GDM1 (cell line): Measurements from ENCODE around the gene RBM28.
"Not testable (repeated sequence)": the region's sequence is repeated elsewhere in the genome, so short reads cannot be mapped to it uniquely, and the experiment has no call there.

Experiments
- DNase-seq: peaks from one replicate; lab custom pipeline; 2025; lab: John Stamatoyannopoulos, UW

RBM28 gene

GRCh38 chr7:128350708-128351295 lies 7.1 kb upstream of the RBM28 start:
- DNase-seq = no peak

- no peak for DNase-seq
Observed at GRCh38 chr7:128349466-128349825, 5.7 kb upstream of the RBM28 start.

GRCh38 chr7:128347647-128348097 lies 4.0 kb upstream of the RBM28 start:
- no peak for DNase-seq

DNA sequence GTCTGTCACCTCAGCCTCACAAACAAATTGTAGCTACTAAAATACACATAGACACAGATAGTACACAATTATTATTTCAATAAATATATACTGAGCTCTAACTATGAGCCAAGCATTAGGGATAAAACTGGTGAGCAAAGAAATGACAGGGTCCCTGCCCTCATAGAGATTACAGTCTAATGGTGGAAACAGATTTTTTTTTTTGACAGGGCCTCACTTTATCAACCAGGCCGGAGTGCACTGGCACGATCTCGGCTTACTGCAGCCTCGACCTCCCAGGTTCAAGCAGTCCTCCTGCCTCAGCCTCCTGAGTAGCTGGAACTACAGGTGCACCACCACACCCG lies 695 bp upstream of the RBM28 start:
- DNase-seq = no peak

DNA sequence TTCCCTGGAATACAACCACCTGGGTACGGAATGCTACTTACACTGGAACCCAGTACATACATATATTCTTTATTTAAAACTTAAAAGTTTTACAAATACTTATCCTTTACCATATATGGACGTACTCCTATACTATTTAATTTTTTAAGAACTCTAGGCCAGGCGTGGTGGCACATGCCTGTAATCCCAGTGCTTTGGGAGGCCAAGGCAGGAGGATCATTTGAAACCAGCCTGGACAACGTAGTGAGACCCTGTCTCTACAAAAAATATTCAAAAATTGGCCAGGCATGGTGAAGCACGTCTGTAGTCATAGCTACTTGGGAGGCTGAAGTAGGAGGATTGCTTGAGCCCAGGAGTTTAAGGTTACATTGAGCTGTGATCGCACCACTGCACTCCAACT lies 2.0 kb downstream of the RBM28 start:
- DNase-seq = no peak

- no peak for DNase-seq
Observed at GRCh38 chr7:128335730-128336129, 8.0 kb downstream of the RBM28 start.

DNA sequence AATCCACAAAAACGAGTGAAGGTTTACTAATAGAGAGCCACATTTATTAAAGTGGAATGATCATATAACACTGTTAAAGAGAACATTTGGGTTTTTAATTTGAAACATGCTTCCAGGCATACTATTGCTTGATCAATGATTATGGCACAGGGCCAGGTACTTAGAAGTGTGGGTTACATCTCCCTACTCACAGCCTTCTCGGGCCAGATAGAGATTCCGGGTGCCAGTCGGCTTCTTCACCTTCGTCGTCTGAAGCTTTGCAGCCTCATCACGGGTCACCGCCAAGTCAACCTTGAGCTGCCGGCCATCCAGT lies 19.4 kb downstream of the RBM28 start:
- DNase-seq = no peak

DNA sequence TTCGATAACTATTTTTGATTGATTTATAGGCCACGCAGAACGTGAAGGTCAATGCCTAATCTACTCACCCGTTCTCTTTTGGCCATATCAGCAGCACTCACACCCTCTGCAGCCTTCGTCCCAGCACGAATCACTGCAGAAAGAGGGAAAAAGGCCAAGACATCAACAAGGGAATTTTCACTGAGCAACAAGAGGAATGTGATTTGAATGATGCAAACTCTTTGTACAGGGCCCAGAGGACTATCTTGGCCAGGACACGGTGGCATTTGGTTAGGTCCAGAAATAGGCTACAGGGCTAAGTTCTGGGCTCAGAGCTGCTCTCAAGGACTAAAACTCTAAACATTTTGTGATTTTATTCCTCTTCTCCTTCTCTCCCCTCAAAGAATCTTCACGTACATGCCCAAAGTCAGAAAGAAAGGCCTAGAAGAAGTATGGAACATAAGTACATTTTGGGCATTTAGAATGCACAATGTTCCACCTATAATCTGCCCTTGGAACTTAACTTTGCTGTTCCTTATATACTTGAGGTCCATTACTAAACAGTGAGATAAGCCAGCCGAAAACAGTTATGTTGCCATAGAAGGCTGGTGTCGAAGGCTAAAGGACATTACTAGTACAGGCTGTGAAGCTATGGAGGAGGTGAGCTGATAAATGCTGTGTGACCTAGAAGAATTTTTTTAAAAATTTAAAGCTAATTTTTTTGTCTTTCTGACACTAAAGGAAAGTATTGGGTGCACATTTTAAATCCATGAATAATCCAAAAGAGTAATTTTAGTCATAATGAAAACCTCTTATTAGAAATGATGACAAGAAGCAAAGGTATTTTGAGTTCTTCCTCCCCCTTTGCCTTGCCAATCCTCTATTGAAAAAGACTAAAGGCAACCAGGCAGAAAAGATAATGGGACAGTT lies 20.0 kb downstream of the RBM28 start:
- no peak for DNase-seq

DNA sequence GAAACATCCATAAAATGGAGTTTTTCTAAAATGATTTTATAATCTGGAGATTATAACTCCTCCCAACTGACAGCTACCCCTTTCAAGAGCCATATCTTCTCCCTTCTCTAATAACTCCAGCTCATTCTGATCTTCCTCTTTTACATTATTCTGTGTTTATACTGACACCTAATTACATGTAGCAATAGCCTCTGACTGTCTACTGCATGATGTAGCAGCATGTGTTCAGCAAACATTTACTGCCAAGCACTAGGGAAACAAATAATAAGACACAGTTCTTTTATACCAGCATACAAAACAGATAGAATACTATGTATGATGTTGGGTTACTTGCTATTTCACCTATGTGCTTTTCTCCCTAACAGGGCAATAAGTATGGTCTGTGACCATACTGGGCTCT lies 20.7 kb downstream of the RBM28 start:
- DNase-seq = no peak

DNA sequence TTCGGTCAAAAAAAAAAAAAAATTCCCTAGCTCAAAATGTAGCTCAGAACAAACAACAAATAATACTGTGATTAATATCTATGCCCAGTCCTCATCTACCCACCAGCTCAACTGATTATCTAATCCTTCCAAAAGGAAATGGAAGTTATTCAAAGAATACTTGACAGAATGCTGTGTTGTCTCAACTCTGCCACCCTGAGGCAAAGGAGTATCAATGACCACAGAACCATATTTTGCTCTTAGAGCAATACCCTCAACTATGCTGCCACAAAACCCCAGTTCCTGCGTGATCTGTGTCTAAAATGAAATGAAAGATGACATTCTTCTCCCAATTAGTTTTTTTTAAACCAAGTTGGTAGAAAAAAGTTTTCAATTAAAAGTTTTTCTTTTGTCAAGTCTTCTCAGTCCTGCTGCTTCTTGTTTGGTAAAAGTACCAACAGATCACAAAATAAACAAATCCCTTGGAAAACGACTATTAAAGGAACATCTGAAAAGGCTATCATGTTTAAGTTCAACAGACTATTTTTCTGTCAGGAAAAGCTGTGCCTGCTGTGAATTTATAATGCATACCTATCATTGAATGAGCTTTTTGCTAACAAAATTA lies 21.6 kb downstream of the RBM28 start:
- peak; percentile 64 for DNase-seq

GRCh38 chr7:128321044-128321422 lies 22.7 kb downstream of the RBM28 start:
- DNase-seq = no peak

GRCh38 chr7:128318691-128319090 lies 25.0 kb downstream of the RBM28 start:
- peak; percentile 79 for DNase-seq

DNA sequence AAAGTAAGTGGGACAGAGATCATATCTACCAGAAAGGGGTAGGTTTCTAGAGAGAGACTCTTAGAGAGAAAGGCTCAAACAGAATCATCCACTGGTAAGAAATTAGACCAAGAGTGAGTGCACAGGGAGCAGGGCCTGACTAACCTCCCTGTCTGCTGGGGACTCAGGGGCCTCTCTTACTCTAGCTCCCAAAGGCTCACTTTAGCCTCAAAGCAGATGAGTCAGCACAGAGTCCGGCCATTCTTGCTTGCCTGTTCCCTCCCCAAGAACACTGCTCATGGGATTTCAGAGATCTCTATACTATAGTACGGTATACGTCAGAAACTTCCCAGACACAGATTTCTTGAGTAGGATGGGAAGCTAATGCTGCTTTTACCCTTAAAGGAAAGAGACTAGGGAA lies 32.7 kb downstream of the RBM28 start:
- DNase-seq = no peak

DNA sequence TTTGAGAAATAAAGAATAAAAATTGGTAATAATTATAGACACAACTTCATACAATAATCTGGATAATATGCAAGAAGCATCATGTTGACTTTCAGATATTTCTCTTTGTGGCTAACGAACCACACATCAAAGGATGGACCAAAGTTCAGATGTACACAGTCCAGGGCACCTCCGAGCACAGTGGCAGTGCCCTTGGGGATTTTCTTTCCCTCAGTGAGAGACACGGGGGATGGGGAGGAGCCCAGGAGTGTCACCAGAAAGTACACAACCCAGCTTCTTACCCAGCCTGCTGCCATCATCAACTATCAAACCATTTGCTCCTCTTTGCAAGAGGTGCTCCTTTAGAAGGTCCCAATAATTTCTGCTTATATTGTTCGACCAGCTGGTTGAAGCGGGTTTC lies 33.2 kb downstream of the RBM28 start:
- DNase-seq = no peak

- no peak for DNase-seq
Observed at GRCh38 chr7:128309976-128310375, 33.7 kb downstream of the RBM28 start.

- DNase-seq = no peak
Observed at GRCh38 chr7:128309124-128309523, 34.6 kb downstream of the RBM28 start.

DNA sequence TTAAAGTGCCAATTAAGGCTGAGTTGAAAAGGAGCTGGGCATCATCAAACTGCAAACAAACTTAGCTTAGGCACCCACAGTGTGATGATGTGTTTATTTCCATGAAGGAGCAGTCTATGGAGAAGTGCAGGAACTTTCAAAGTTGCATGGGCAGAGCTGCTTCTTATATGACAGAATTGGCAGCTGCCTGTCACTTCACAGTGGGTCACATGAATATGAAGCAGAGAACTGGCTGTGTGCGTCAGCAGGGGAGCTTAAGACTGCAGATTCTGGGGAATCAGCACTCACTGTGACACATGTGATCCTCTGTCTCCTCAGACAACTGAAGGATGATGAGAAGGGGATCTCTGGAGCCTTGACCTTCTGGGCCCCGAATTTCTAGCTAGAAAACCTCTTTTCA lies 36.6 kb downstream of the RBM28 start:
- no peak for DNase-seq

GRCh38 chr7:128304212-128304611 lies 39.5 kb downstream of the RBM28 start:
- no peak for DNase-seq

- no peak for DNase-seq
Observed at GRCh38 chr7:128303643-128304042, 40.1 kb downstream of the RBM28 start.

DNA sequence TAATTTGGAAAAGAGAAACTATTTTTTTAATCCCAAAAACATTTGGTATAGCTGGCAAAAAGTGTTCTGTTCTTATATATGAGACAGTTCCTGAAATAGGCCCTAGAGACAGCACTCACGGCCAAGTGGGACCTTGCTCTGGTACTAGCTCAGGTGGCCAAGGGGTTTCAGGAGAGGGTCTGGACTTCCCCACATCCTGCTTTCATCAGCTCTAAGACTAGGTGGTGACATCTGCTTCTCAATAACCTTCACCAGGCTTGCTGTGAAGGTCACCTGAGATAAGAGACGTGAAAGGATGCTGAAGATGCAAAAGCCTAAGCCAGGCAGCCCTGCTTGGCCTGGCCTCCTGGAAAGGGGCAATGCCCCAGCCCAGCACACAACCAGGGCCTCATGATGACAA lies 40.6 kb downstream of the RBM28 start:
- no peak for DNase-seq

DNA sequence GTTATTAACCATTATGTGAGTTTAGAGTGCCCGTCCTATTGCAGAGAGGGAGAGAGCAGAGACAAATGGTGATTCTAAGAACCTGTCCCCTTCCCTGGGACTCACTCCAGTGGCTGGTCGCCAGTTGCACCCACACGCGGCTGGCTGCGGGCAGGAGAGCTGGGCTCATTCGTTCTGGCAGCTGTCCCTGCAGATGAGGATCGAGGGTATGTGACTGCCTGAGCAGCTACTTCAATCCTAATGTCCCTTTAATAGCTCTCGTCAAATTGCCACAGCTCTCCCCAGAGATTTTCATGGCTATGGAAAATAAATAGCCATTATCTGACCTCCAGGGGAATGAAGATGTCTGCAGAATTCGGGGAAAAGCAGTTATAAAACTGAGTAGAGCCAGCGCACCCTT lies 41.6 kb downstream of the RBM28 start:
- no peak for DNase-seq

- no peak for DNase-seq
Observed at GRCh38 chr7:128299109-128299607, 44.5 kb downstream of the RBM28 start.

DNA sequence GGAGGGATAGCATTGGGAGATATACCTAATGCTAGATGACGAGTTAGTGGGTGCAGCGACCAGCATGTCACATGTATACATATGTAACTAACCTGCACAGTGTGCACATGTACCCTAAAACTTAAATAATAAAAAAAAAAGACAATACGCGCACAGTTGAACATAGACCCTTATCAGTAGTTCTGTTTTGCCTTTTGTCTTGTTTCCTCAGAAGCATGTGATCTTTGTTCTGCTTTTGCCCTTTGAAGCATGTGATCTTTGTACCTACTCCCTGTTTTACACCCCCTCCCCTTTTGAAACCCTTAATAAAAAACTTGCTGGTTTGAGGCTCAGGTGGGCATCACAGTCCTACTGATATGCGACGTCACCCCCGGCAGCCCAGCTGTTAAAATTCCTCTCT lies 45.7 kb downstream of the RBM28 start:
- DNase-seq = not testable (repeated sequence)
